HepG2 (cell line): ENCODE results near the gene ZNF557. TPM values are rescaled to one million over a fixed set of nuclear protein-coding genes. Genes with fewer than 3 reads are reported as not detected.

Source experiments
- ATAC-seq: fragments of 200-7000 bp; cut with Tn5 transposase; 3 replicates; pipeline ENCODE4 v1.9.1; 2020; ENCODE audit warnings: mild to moderate bottlenecking, moderate library complexity
- BruUV-seq: library from RNA; stranded (reverse); fragments of 400-500 nt; replicated peaks from 2 replicates; lab custom pipeline; 2021; lab: Mats Ljungman, UMichigan
- CTCF ChIA-PET: fragments of 300-600 bp; formaldehyde crosslinking; extraction: SDS; loops from one replicate; lab custom pipeline; 2021; ENCODE audit warnings: low total read pairs, inconsistent platforms, low intra/inter-chr PET ratio; lab: Yijun Ruan, JAX
- POLR2A ChIA-PET: fragments of 350-600 bp; sonication (Branson Sonifier 250); formaldehyde crosslinking; loops from one replicate; lab custom pipeline; 2020; ENCODE audit warnings: antibody characterized with exemption, inconsistent platforms; lab: Yijun Ruan, JAX
- DNase-seq: peaks from one replicate; pipeline ENCODE4 v3.0.0-alpha.2; 2015; ENCODE audit warnings: low spot score
- FAIRE-seq: peaks from 3 replicates; lab custom pipeline; 2011; peaks lifted over from hg19 to GRCh38; lab: Jason Lieb, UNC
- H2AFZ ChIP-seq: one replicate; pipeline ENCODE4 v1.6.1; 2011; ENCODE audit warnings: low read length, inconsistent platforms
- H3K27ac ChIP-seq: fragments of 300-600 bp; 3 replicates; pipeline ENCODE4 v1.8.0; 2011; ENCODE audit warnings: mixed run types, mild to moderate bottlenecking, mixed read lengths, low read length, inconsistent platforms; ENCODE audit not compliant: insufficient read depth; ENCODE audit errors: extremely low read length
- H3K27me3 ChIP-seq, 2 experiments: fragments of 200-600 bp in 1 of 2; 2 replicates in 1 of 2; 3 replicates in 1 of 2; pipeline versions ENCODE4 v1.6.0 to v1.8.0; 2011; ENCODE audit warnings: low read length in 2 of 2, mild to moderate bottlenecking in 2 of 2, moderate library complexity in 2 of 2, inconsistent platforms in 1 of 2; ENCODE audit not compliant: insufficient read depth in 2 of 2, control insufficient read depth in 1 of 2
- H3K36me3 ChIP-seq, 2 experiments: fragments of 200-600 bp in 1 of 2; replicated peaks in 1 of 2; 2 replicates in 1 of 2; 3 replicates in 1 of 2; pipeline versions ENCODE4 v1.5.1 to v1.8.0; 2011; ENCODE audit warnings: low read length in 2 of 2, inconsistent platforms in 1 of 2; ENCODE audit not compliant: insufficient read depth in 2 of 2, control insufficient read depth in 1 of 2
- H3K4me1 ChIP-seq: 2 replicates; pipeline ENCODE4 v1.5.1; 2012; ENCODE audit warnings: low read length, inconsistent platforms; ENCODE audit not compliant: insufficient read depth
- H3K4me2 ChIP-seq: 2 replicates; pipeline ENCODE4 v1.6.0; 2011; ENCODE audit warnings: low read depth, low read length, inconsistent platforms
- H3K4me3 ChIP-seq, 3 experiments: fragments of 200-600 bp in 1 of 3; sonication (generic), shearing (Covaris generic) in 1 of 3; replicated peaks in 1 of 3; 2 replicates each; pipeline ENCODE4 v1.5.1; 2011 to 2016; ENCODE audit warnings: low read length in 3 of 3, inconsistent platforms in 2 of 3, low read depth in 2 of 3, mild to moderate bottlenecking in 2 of 3, control low read depth in 1 of 3, mixed read lengths in 1 of 3; ENCODE audit not compliant: insufficient read depth in 1 of 3
- H3K79me2 ChIP-seq: one replicate; pipeline ENCODE4 v1.6.1; 2011; ENCODE audit warnings: low read length, inconsistent platforms; ENCODE audit not compliant: insufficient read depth
- H3K9ac ChIP-seq: 2 replicates; pipeline ENCODE4 v1.6.0; 2011; ENCODE audit warnings: mild to moderate bottlenecking, low read depth, low read length, inconsistent platforms; ENCODE audit not compliant: insufficient read depth
- H3K9me3 ChIP-seq: 2 replicates; pipeline ENCODE4 v1.5.1; 2012; ENCODE audit warnings: mild to moderate bottlenecking, low read length
- H4K20me1 ChIP-seq: 2 replicates; pipeline ENCODE4 v1.6.0; 2011; ENCODE audit warnings: inconsistent platforms, mild to moderate bottlenecking, low read length, moderate library complexity; ENCODE audit not compliant: insufficient read depth
- FOXP1 ChIP-seq, 2 experiments: fragments of 450-650 bp in 1 of 2; IDR thresholded peaks; 2 replicates each; pipeline ENCODE4 v1.6.1; 2017 to 2018; ENCODE audit warnings: antibody characterized with exemption in 1 of 2
- RORA ChIP-seq: sonication (generic); formaldehyde crosslinking; IDR thresholded peaks from 2 replicates; pipeline ENCODE4 v1.5.0; 2020; ENCODE audit warnings: mild to moderate bottlenecking, missing genetic modification reagents, moderate library complexity
- SUZ12 ChIP-seq: fragments of 150-350 bp; IDR thresholded peaks from 2 replicates; pipeline ENCODE4 v1.6.1; 2014; ENCODE audit warnings: low read depth, low read length
- TCF12 ChIP-seq, 2 experiments: fragments of 450-650 bp in 1 of 2; sonication (generic) in 1 of 2; formaldehyde crosslinking in 1 of 2; IDR thresholded peaks; 2 replicates each; pipeline versions ENCODE4 v1.6.1 to v1.8.0; 2017 to 2022; ENCODE audit warnings: antibody characterized with exemption in 1 of 2, mild to moderate bottlenecking in 1 of 2, missing genetic modification reagents in 1 of 2, moderate library complexity in 1 of 2
- ZFP1 ChIP-seq: IDR thresholded peaks from 2 replicates; pipeline ENCODE4 v1.6.1; 2016
- ZNF350 ChIP-seq: sonication (generic); formaldehyde crosslinking; IDR thresholded peaks from 2 replicates; pipeline ENCODE4 v1.4.0; 2020; ENCODE audit warnings: mild to moderate bottlenecking, low read depth, missing genetic modification reagents, borderline replicate concordance
- WGBS: methylation state at CpG from one replicate; pipeline ENCODE4 v1.1.6; 2017; ENCODE audit warnings: low lambda C conversion rate; 5-methylcytosine and 5-hydroxymethylcytosine counted together
- in situ Hi-C: cut with HindIII; loops from 2 replicates; pipeline ENCODE4 v1.10.0; 2017; ENCODE audit warnings: low pct_unique_long_range_greater_than_20kb; ENCODE audit not compliant: extremely low pct_ligation_motif_present
- intact Hi-C: fragments of 100-400 bp; cut with micrococcal nuclease; formaldehyde crosslinking; loops from one replicate; pipeline ENCODE4 v1.10.0; 2022; ENCODE audit not compliant: unreplicated experiment
- polyA plus RNA-seq, 8 experiments: library from polyadenylated mRNA; depleted of rRNA in 3 of 8; stranded (reverse) in 7 of 8; unstranded in 1 of 8; fragments of >200 nt; fragmentation: Illumina TruSeq in 4 of 8; extraction: Trizol in 4 of 8; gene quantifications; 2 replicates each; pipeline versions ENCODE4 v1.2.1 to v1.2.3, GENCODE V29; 2011 to 2016; ENCODE audit warnings: low read depth in 4 of 8, missing spikeins in 1 of 8, mixed read lengths in 1 of 8; ENCODE audit not compliant: insufficient read depth in 1 of 8
- total RNA-seq, 5 experiments: library from RNA; depleted of rRNA; stranded (reverse); fragments of >200 nt; fragmentation: Illumina TruSeq; extraction: Trizol; gene quantifications; 2 replicates each; pipeline ENCODE4 v1.2.3, GENCODE V29; 2016; ENCODE audit warnings: low read depth in 1 of 5
- TF ChIP-seq, protein P1 (sequence below): sonication (generic); formaldehyde crosslinking; IDR thresholded peaks from 2 replicates; pipeline ENCODE4 v1.8.1; 2023; ENCODE audit warnings: missing genetic modification reagents, mild to moderate bottlenecking, borderline replicate concordance
- TF ChIP-seq, protein P2 (sequence below): sonication (generic); formaldehyde crosslinking; IDR thresholded peaks from 2 replicates; pipeline ENCODE4 v1.5.1; 2020; ENCODE audit warnings: mild to moderate bottlenecking, missing genetic modification reagents, moderate library complexity
- TF ChIP-seq, protein P3 (sequence below): sonication (generic); formaldehyde crosslinking; IDR thresholded peaks from 2 replicates; pipeline ENCODE4 v1.5.0; 2020; ENCODE audit warnings: mild to moderate bottlenecking, missing genetic modification reagents, borderline replicate concordance
- TF ChIP-seq, protein P4 (sequence below): sonication (generic); formaldehyde crosslinking; IDR thresholded peaks from 2 replicates; pipeline ENCODE4 v1.8.0; 2023; ENCODE audit warnings: mild to moderate bottlenecking, missing genetic modification reagents

The ZNF557 gene
- total and polyA plus RNA-seq, 2 of the 13 experiments (the other 11 are each of a cell fraction or from before 2014, with no cell fraction given) = 2.1 to 7.8 TPM

DNA sequence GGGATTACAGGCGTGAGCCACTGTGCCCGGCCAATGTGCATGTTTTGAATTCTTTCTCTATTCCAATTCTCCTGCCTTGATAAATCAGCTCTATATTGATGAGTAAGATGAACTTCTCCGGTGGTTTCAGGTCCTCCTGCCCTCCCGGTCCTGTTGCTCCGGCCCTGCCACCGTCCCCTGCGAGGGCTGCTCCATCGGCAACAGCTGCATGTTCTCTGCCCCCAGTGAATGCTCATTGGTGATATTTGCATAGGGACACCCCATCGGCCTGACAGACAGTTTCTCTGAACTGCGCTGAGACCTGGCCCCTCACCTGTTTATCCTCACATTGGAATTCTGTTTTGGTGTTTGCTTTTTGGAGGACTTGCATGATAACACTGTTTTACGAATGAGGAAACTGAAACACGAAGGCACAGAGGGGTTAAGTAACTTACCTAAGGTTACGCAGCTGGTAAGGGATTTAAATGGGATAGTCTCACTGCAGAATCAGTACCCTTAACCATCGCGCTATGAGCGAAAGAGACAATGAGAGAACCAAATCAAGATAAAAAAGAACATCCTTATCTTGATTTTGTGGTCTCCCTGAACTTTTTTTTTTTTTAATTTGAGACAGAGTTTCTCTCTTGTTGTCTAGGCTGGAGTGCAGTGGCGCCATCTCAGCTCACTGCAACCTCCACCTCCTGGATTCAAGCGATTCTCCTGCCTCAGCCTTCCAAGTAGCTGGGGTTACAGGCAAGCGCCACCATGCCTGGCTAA, 32.2 kb downstream of the ZNF557 start:
- ChIA-PET CTCF (interaction anchor here (1.6 to 2.6 kb wide), 4 partner anchors 47 to 279 kb away, joined by 4 to 19 read pairs (median 10); no protein-coding TSS in a partner anchor), POLR2A (interaction anchor here (1.2 kb wide), 1 partner anchor 32 kb away, joined by 3 read pairs; the partner anchor contains the start of gene ZNF557)
- WGBS = 9% methylated on average over 19 of the region's 19 CpGs
- in situ Hi-C loops (loop anchor here (10.0 kb wide), 1 partner anchor 243 kb away; the partner anchor contains the start of gene ARHGEF18), intact Hi-C loops (loop anchor here (1.0 kb wide), 2 partner anchors 240 to 279 kb away; no protein-coding TSS in a partner anchor)
- no peak overlapping the region for H3K9ac ChIP-seq
- no peaks in the 10 kb centered on the region for H4K20me1 ChIP-seq
- DNase-seq (no peak), FAIRE-seq (peak; percentile 4), ATAC-seq (no peak)
- H3K36me3 ChIP-seq = no peaks in the 10 kb centered on the region
- no TSS peak for BruUV-seq
- no peak overlapping the region for H3K27ac ChIP-seq
- no peaks in the 10 kb centered on the region for H3K9me3 ChIP-seq
- peak overlapping the region in 1 of 3 experiments; percentile 60; a peak in 1 of 6 replicates for H3K4me3 ChIP-seq
- peaks cover 37% of the 10 kb centered on the region for H3K4me1 ChIP-seq
- no peaks in the 10 kb centered on the region for H3K79me2 ChIP-seq
- H3K27me3 ChIP-seq = no peaks in the 10 kb centered on the region
- H3K4me2 ChIP-seq = peak overlapping the region; percentile 75
- no peak overlapping the region for H2AFZ ChIP-seq
- TF ChIP-seq, protein P1, sequence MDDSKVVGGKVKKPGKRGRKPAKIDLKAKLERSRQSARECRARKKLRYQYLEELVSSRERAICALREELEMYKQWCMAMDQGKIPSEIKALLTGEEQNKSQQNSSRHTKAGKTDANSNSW (CRISPR knock-in tag) = no peak
- TF ChIP-seq ZNF350 (no peak), ZFP1 (CRISPR knock-in tag) (no peak), TCF12 (IDR thresholded peaks at IDR 0.05) (no peak), TCF12 (CRISPR knock-in tag; IDR thresholded peaks at IDR 0.05) (no peak), RORA (CRISPR knock-in tag) (no peak), FOXP1 (IDR thresholded peaks at IDR 0.05) (no peak), FOXP1 (CRISPR knock-in tag; IDR thresholded peaks at IDR 0.05) (0 out of 2 replicates have a peak, but pooled peaks have one; percentile 40), SUZ12 (no peak)
- TF ChIP-seq, protein P2, sequence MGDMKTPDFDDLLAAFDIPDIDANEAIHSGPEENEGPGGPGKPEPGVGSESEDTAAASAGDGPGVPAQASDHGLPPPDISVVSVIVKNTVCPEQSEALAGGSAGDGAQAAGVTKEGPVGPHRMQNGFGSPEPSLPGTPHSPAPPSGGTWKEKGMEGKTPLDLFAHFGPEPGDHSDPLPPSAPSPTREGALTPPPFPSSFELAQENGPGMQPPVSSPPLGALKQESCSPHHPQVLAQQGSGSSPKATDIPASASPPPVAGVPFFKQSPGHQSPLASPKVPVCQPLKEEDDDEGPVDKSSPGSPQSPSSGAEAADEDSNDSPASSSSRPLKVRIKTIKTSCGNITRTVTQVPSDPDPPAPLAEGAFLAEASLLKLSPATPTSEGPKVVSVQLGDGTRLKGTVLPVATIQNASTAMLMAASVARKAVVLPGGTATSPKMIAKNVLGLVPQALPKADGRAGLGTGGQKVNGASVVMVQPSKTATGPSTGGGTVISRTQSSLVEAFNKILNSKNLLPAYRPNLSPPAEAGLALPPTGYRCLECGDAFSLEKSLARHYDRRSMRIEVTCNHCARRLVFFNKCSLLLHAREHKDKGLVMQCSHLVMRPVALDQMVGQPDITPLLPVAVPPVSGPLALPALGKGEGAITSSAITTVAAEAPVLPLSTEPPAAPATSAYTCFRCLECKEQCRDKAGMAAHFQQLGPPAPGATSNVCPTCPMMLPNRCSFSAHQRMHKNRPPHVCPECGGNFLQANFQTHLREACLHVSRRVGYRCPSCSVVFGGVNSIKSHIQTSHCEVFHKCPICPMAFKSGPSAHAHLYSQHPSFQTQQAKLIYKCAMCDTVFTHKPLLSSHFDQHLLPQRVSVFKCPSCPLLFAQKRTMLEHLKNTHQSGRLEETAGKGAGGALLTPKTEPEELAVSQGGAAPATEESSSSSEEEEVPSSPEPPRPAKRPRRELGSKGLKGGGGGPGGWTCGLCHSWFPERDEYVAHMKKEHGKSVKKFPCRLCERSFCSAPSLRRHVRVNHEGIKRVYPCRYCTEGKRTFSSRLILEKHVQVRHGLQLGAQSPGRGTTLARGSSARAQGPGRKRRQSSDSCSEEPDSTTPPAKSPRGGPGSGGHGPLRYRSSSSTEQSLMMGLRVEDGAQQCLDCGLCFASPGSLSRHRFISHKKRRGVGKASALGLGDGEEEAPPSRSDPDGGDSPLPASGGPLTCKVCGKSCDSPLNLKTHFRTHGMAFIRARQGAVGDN (CRISPR knock-in tag) = peak; percentile 54
- TF ChIP-seq, protein P3, sequence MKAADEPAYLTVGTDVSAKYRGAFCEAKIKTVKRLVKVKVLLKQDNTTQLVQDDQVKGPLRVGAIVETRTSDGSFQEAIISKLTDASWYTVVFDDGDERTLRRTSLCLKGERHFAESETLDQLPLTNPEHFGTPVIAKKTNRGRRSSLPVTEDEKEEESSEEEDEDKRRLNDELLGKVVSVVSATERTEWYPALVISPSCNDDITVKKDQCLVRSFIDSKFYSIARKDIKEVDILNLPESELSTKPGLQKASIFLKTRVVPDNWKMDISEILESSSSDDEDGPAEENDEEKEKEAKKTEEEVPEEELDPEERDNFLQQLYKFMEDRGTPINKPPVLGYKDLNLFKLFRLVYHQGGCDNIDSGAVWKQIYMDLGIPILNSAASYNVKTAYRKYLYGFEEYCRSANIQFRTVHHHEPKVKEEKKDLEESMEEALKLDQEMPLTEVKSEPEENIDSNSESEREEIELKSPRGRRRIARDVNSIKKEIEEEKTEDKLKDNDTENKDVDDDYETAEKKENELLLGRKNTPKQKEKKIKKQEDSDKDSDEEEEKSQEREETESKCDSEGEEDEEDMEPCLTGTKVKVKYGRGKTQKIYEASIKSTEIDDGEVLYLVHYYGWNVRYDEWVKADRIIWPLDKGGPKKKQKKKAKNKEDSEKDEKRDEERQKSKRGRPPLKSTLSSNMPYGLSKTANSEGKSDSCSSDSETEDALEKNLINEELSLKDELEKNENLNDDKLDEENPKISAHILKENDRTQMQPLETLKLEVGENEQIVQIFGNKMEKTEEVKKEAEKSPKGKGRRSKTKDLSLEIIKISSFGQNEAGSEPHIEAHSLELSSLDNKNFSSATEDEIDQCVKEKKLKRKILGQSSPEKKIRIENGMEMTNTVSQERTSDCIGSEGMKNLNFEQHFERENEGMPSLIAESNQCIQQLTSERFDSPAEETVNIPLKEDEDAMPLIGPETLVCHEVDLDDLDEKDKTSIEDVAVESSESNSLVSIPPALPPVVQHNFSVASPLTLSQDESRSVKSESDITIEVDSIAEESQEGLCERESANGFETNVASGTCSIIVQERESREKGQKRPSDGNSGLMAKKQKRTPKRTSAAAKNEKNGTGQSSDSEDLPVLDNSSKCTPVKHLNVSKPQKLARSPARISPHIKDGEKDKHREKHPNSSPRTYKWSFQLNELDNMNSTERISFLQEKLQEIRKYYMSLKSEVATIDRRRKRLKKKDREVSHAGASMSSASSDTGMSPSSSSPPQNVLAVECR (CRISPR knock-in tag) = 0 out of 2 replicates have a peak, but pooled peaks have one; percentile 0
- TF ChIP-seq, protein P4, sequence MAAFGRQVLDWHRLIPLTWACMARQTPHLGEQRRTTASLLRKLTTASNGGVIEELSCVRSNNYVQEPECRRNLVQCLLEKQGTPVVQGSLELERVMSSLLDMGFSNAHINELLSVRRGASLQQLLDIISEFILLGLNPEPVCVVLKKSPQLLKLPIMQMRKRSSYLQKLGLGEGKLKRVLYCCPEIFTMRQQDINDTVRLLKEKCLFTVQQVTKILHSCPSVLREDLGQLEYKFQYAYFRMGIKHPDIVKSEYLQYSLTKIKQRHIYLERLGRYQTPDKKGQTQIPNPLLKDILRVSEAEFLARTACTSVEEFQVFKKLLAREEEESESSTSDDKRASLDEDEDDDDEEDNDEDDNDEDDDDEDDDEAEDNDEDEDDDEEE (CRISPR knock-in tag) = 0 out of 2 replicates have a peak, but pooled peaks have one; percentile 40
